ENCODE results near the gene NFKBIL1. TPM values are rescaled to one million over a fixed set of nuclear protein-coding genes. Genes with fewer than 3 reads are reported as not detected.
A peak's percentile ranks its signal among the peaks of the same experiment; 100 is the strongest.
"Not testable (repeated sequence)": the region's sequence is repeated elsewhere in the genome, so short reads cannot be mapped to it uniquely, and the experiment has no call there.

The NFKBIL1 gene
- total RNA-seq, 2 experiments from 2014 or later = 11.3 to 13.0 TPM

- intact Hi-C loops (cut with micrococcal nuclease) = loop anchor here (5.0 to 10.0 kb wide), 3 partner anchors 34 to 186 kb away; partner anchors contain the start of genes C6orf47, CLIC1, CSNK2B and GPANK1
- TF ChIP-seq CTCF (IDR thresholded peaks at IDR 0.05) = no peak
- Mint-ChIP-seq H3K4me3 (peak overlapping the region; percentile 80), H3K9me3 (no peaks in the 10 kb centered on the region), H3K36me3 (ENCODE audit: low read depth) (peaks cover 21% of the 10 kb centered on the region), H3K27me3 (no peaks in the 10 kb centered on the region), H3K27ac (peak overlapping the region; percentile 80), H3K4me1 (ENCODE audit: low read depth) (peaks cover 39% of the 10 kb centered on the region)
- DNase-seq = no peak
- CTCF ChIA-PET = interaction anchor here (0.7 to 56.2 kb wide), 6 partner anchors 11 to 74 kb away, joined by 3 to 2542 read pairs (median 4); partner anchors contain the start of genes LST1, LTB, NCR3 and TNF
- no peak for ATAC-seq
- POLR2A ChIA-PET = interaction anchor here (0.6 to 5.0 kb wide), 9 partner anchors 13 to 147 kb away, joined by 3 to 57 read pairs (median 5); partner anchors contain the start of genes LST1, LTB and TNF
Observed at GRCh38 chr6:31548544-31548873, 1.1 kb downstream of the NFKBIL1 start.

DNA sequence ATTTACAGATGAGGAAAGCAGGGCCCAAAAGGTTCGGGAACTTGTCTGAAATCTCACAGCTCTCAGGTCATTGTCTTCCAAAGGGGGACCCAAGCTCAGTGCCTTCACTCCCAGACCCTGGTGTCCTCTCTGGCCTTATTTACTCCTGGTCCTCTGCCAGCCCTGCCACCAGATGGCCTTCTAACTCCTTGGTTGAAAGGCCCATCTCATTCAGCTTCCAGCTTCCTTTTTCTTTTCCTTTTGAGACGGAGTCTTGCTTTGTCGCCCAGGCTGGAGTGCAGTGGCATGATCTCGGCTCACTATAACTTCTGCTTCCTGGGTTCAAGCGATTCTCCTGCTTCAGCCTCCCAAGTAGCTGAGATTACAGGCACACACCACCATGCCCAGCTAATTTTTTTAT is 4.0 kb downstream of the NFKBIL1 start:
- ATAC-seq; H3K9me3 Mint-ChIP-seq; H3K27me3 Mint-ChIP-seq; intact Hi-C loops (cut with micrococcal nuclease): not testable (repeated sequence)
- Mint-ChIP-seq H3K4me3 (peak overlapping the region; percentile 40), H3K36me3 (ENCODE audit: low read depth) (peaks cover 24% of the 10 kb centered on the region), H3K27ac (peak overlapping the region; percentile 79), H3K4me1 (ENCODE audit: low read depth) (peaks cover 46% of the 10 kb centered on the region)
- DNase-seq = peak; percentile 81
- ChIA-PET POLR2A (interaction anchor here (0.9 to 3.9 kb wide), 13 partner anchors 7 to 55 kb away, joined by 3 to 45 read pairs (median 6); partner anchors contain the start of genes LST1, LTB, NCR3 and TNF), CTCF (interaction anchor here (0.7 to 56.2 kb wide), 17 partner anchors 9 to 279 kb away, joined by 3 to 2542 read pairs (median 4); partner anchors contain the start of genes AIF1, C6orf47, DDX39B and LST1)
- TF ChIP-seq CTCF (IDR thresholded peaks at IDR 0.05) = peak; percentile 77

DNA sequence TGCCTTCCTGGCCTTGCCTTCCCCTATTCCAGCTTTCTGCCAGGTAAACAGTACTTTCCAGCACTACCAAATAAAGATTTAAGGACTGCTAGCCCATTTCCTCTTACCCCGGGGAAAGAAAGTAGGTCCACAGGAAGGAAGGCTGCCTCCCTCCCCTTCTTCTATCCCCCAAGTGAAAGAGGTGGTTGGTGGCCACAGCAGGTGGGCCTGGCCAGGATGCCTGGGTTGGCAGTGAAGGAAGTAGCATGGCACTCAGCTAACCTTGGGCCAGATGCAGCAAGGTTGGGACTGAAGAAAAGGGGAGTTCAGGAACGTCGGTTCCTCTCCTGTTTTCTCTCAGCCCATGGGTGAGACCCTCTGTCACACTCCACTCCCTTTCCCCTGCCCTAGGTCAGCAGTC is 8.9 kb downstream of the NFKBIL1 start:
- Mint-ChIP-seq H3K27ac (peak overlapping the region; percentile 13), H3K4me1 (ENCODE audit: low read depth) (peaks cover 67% of the 10 kb centered on the region), H3K27me3 (no peaks in the 10 kb centered on the region), H3K9me3 (no peaks in the 10 kb centered on the region), H3K4me3 (no peak overlapping the region), H3K36me3 (ENCODE audit: low read depth) (peaks cover 35% of the 10 kb centered on the region)
- intact Hi-C loops (cut with micrococcal nuclease) = no loop called here
- DNase-seq (no peak), ATAC-seq (no peak)
- POLR2A ChIA-PET = interaction anchor here (1.9 to 35.7 kb wide), 3 partner anchors 14 to 61 kb away, joined by 6 to 1181 read pairs (median 18); partner anchors contain the start of genes DDX39B, LST1, LTA and LTB
- CTCF ChIA-PET = interaction anchor here (1.1 to 56.2 kb wide), 3 partner anchors 10 to 36 kb away, joined by 3 to 2542 read pairs (median 45); partner anchors contain the start of genes ATP6V1G2, LST1, LTA and LTB
- no peak for TF ChIP-seq CTCF (IDR thresholded peaks at IDR 0.05)

- Mint-ChIP-seq H3K36me3 (ENCODE audit: low read depth) (peaks cover 39% of the 10 kb centered on the region), H3K4me3 (peak overlapping the region; percentile 56), H3K27ac (peak overlapping the region; percentile 90), H3K27me3 (no peaks in the 10 kb centered on the region), H3K9me3 (no peaks in the 10 kb centered on the region), H3K4me1 (ENCODE audit: low read depth) (peaks cover 73% of the 10 kb centered on the region)
- intact Hi-C loops (cut with micrococcal nuclease) = loop anchor here (2.0 kb wide), 1 partner anchor 17 kb away; the partner anchor contains the start of gene TNF
- POLR2A ChIA-PET = interaction anchor here (1.3 to 35.7 kb wide), 3 partner anchors 8 to 60 kb away, joined by 4 to 1181 read pairs (median 18); partner anchors contain the start of genes LST1, LTA, LTB and NCR3
- TF ChIP-seq CTCF (IDR thresholded peaks at IDR 0.05) = no peak
- CTCF ChIA-PET = interaction anchor here (6.5 to 56.2 kb wide), 2 partner anchors 12 to 34 kb away, joined by 45 to 2542 read pairs; partner anchors contain the start of genes LST1, LTA, LTB and NCR3
- DNase-seq = no peak
- ATAC-seq = no peak
Observed at GRCh38 chr6:31557443-31558317, 10.3 kb downstream of the NFKBIL1 start.

Data from activated CD8-positive, alpha-beta T cell treated with anti-CD3 and anti-CD28 coated beads for 36 hours (primary cell).